HepG2 (cell line): ENCODE measurements around the gene DOK5. TPM values are rescaled to one million over a fixed set of nuclear protein-coding genes. Genes with fewer than 3 reads are reported as not detected.

Experiments
- ATAC-seq: fragments of 200-7000 bp; cut with Tn5 transposase; 3 replicates; pipeline ENCODE4 v1.9.1; 2020; ENCODE audit warnings: mild to moderate bottlenecking, moderate library complexity
- BruUV-seq: library from RNA; stranded (reverse); fragments of 400-500 nt; replicated peaks from 2 replicates; lab custom pipeline; 2021; lab: Mats Ljungman, UMichigan
- CTCF ChIA-PET: fragments of 300-600 bp; formaldehyde crosslinking; extraction: SDS; loops from one replicate; lab custom pipeline; 2021; ENCODE audit warnings: low total read pairs, inconsistent platforms, low intra/inter-chr PET ratio; lab: Yijun Ruan, JAX
- POLR2A ChIA-PET: fragments of 350-600 bp; sonication (Branson Sonifier 250); formaldehyde crosslinking; loops from one replicate; lab custom pipeline; 2020; ENCODE audit warnings: antibody characterized with exemption, inconsistent platforms; lab: Yijun Ruan, JAX
- DNase-seq: peaks from one replicate; pipeline ENCODE4 v3.0.0-alpha.2; 2015; ENCODE audit warnings: low spot score
- FAIRE-seq: peaks from 3 replicates; lab custom pipeline; 2011; peaks lifted over from hg19 to GRCh38; lab: Jason Lieb, UNC
- H2AFZ ChIP-seq: one replicate; pipeline ENCODE4 v1.6.1; 2011; ENCODE audit warnings: low read length, inconsistent platforms
- H3K27ac ChIP-seq: fragments of 300-600 bp; 3 replicates; pipeline ENCODE4 v1.8.0; 2011; ENCODE audit warnings: mixed run types, mild to moderate bottlenecking, mixed read lengths, low read length, inconsistent platforms; ENCODE audit not compliant: insufficient read depth; ENCODE audit errors: extremely low read length
- H3K27me3 ChIP-seq, 2 experiments: fragments of 200-600 bp in 1 of 2; 2 replicates in 1 of 2; 3 replicates in 1 of 2; pipeline versions ENCODE4 v1.6.0 to v1.8.0; 2011; ENCODE audit warnings: low read length in 2 of 2, mild to moderate bottlenecking in 2 of 2, moderate library complexity in 2 of 2, inconsistent platforms in 1 of 2; ENCODE audit not compliant: insufficient read depth in 2 of 2, control insufficient read depth in 1 of 2
- H3K36me3 ChIP-seq, 2 experiments: fragments of 200-600 bp in 1 of 2; replicated peaks in 1 of 2; 2 replicates in 1 of 2; 3 replicates in 1 of 2; pipeline versions ENCODE4 v1.5.1 to v1.8.0; 2011; ENCODE audit warnings: low read length in 2 of 2, inconsistent platforms in 1 of 2; ENCODE audit not compliant: insufficient read depth in 2 of 2, control insufficient read depth in 1 of 2
- H3K4me1 ChIP-seq: 2 replicates; pipeline ENCODE4 v1.5.1; 2012; ENCODE audit warnings: low read length, inconsistent platforms; ENCODE audit not compliant: insufficient read depth
- H3K4me2 ChIP-seq: 2 replicates; pipeline ENCODE4 v1.6.0; 2011; ENCODE audit warnings: low read depth, low read length, inconsistent platforms
- H3K4me3 ChIP-seq, 3 experiments: fragments of 200-600 bp in 1 of 3; sonication (generic), shearing (Covaris generic) in 1 of 3; replicated peaks in 1 of 3; 2 replicates each; pipeline ENCODE4 v1.5.1; 2011 to 2016; ENCODE audit warnings: low read length in 3 of 3, inconsistent platforms in 2 of 3, low read depth in 2 of 3, mild to moderate bottlenecking in 2 of 3, control low read depth in 1 of 3, mixed read lengths in 1 of 3; ENCODE audit not compliant: insufficient read depth in 1 of 3
- H3K79me2 ChIP-seq: one replicate; pipeline ENCODE4 v1.6.1; 2011; ENCODE audit warnings: low read length, inconsistent platforms; ENCODE audit not compliant: insufficient read depth
- H3K9ac ChIP-seq: 2 replicates; pipeline ENCODE4 v1.6.0; 2011; ENCODE audit warnings: mild to moderate bottlenecking, low read depth, low read length, inconsistent platforms; ENCODE audit not compliant: insufficient read depth
- H3K9me3 ChIP-seq: 2 replicates; pipeline ENCODE4 v1.5.1; 2012; ENCODE audit warnings: mild to moderate bottlenecking, low read length
- H4K20me1 ChIP-seq: 2 replicates; pipeline ENCODE4 v1.6.0; 2011; ENCODE audit warnings: inconsistent platforms, mild to moderate bottlenecking, low read length, moderate library complexity; ENCODE audit not compliant: insufficient read depth
- ATF1 ChIP-seq: IDR thresholded peaks from 2 replicates; pipeline ENCODE4 v1.6.1; 2016; ENCODE audit warnings: mild to moderate bottlenecking, control low read depth
- CBFB ChIP-seq: sonication (generic); formaldehyde crosslinking; IDR thresholded peaks from 2 replicates; pipeline ENCODE4 v1.4.0; 2020; ENCODE audit warnings: missing genetic modification reagents
- DZIP1 ChIP-seq: sonication (generic); formaldehyde crosslinking; IDR thresholded peaks from 2 replicates; pipeline ENCODE4 v1.5.0; 2020; ENCODE audit warnings: mild to moderate bottlenecking, missing genetic modification reagents
- KDM3A ChIP-seq: IDR thresholded peaks from 2 replicates; pipeline ENCODE4 v1.6.1; 2018; ENCODE audit warnings: low read depth, missing compliant biosample characterization
- MAFK ChIP-seq, 2 experiments: IDR thresholded peaks in 1 of 2; conservative IDR thresholded peaks in 1 of 2; 2 replicates each; pipeline ENCODE4 v1.6.1; 2011; ENCODE audit warnings: improper control_type of control experiment in 2 of 2, low read length in 2 of 2
- NR2C2 ChIP-seq: sonication (generic); formaldehyde crosslinking; IDR thresholded peaks from 2 replicates; pipeline ENCODE4 v1.4.0; 2020; ENCODE audit warnings: missing genetic modification reagents, mild to moderate bottlenecking, moderate library complexity, borderline replicate concordance
- RFX3 ChIP-seq: IDR thresholded peaks from 2 replicates; pipeline ENCODE4 v1.6.1; 2016; ENCODE audit warnings: missing biosample characterization, missing genetic modification reagents
- SOX6 ChIP-seq, 2 experiments: fragments of 450-650 bp in 1 of 2; sonication (generic) in 1 of 2; formaldehyde crosslinking in 1 of 2; IDR thresholded peaks; 2 replicates each; pipeline versions ENCODE4 v1.4.0 to v1.6.1; 2017 to 2020; ENCODE audit warnings: antibody characterized with exemption in 1 of 2, mild to moderate bottlenecking in 1 of 2, missing genetic modification reagents in 1 of 2
- ZBTB39 ChIP-seq: sonication (generic); formaldehyde crosslinking; IDR thresholded peaks from 2 replicates; pipeline ENCODE4 v1.5.0; 2020; ENCODE audit warnings: missing genetic modification reagents
- ZBTB7B ChIP-seq: sonication (generic); formaldehyde crosslinking; IDR thresholded peaks from 2 replicates; pipeline ENCODE4 v1.4.0; 2020; ENCODE audit warnings: missing genetic modification reagents
- ZFX ChIP-seq: sonication (generic); formaldehyde crosslinking; IDR thresholded peaks from 2 replicates; pipeline ENCODE4 v1.4.0; 2020; ENCODE audit warnings: mild to moderate bottlenecking, low read depth, missing genetic modification reagents, moderate library complexity
- ZNF557 ChIP-seq: sonication (generic); formaldehyde crosslinking; IDR thresholded peaks from 2 replicates; pipeline ENCODE4 v1.4.0; 2020; ENCODE audit warnings: missing genetic modification reagents
- ZNF619 ChIP-seq: sonication (generic); formaldehyde crosslinking; IDR thresholded peaks from 2 replicates; pipeline ENCODE4 v1.4.0; 2020; ENCODE audit warnings: mild to moderate bottlenecking, missing genetic modification reagents
- ZNF747 ChIP-seq: sonication (generic); formaldehyde crosslinking; IDR thresholded peaks from 2 replicates; pipeline ENCODE4 v1.8.1; 2023; ENCODE audit warnings: missing genetic modification reagents, mild to moderate bottlenecking, borderline replicate concordance
- ZNF792 ChIP-seq: IDR thresholded peaks from 2 replicates; pipeline ENCODE4 v1.6.1; 2016
- WGBS: methylation state at CpG from one replicate; pipeline ENCODE4 v1.1.6; 2017; ENCODE audit warnings: low lambda C conversion rate; 5-methylcytosine and 5-hydroxymethylcytosine counted together
- in situ Hi-C: cut with HindIII; loops from 2 replicates; pipeline ENCODE4 v1.10.0; 2017; ENCODE audit warnings: low pct_unique_long_range_greater_than_20kb; ENCODE audit not compliant: extremely low pct_ligation_motif_present
- intact Hi-C: fragments of 100-400 bp; cut with micrococcal nuclease; formaldehyde crosslinking; loops from one replicate; pipeline ENCODE4 v1.10.0; 2022; ENCODE audit not compliant: unreplicated experiment
- polyA plus RNA-seq, 8 experiments: library from polyadenylated mRNA; depleted of rRNA in 3 of 8; stranded (reverse) in 7 of 8; unstranded in 1 of 8; fragments of >200 nt; fragmentation: Illumina TruSeq in 4 of 8; extraction: Trizol in 4 of 8; gene quantifications; 2 replicates each; pipeline versions ENCODE4 v1.2.1 to v1.2.3, GENCODE V29; 2011 to 2016; ENCODE audit warnings: low read depth in 4 of 8, missing spikeins in 1 of 8, mixed read lengths in 1 of 8; ENCODE audit not compliant: insufficient read depth in 1 of 8
- total RNA-seq, 5 experiments: library from RNA; depleted of rRNA; stranded (reverse); fragments of >200 nt; fragmentation: Illumina TruSeq; extraction: Trizol; gene quantifications; 2 replicates each; pipeline ENCODE4 v1.2.3, GENCODE V29; 2016; ENCODE audit warnings: low read depth in 1 of 5
- TF ChIP-seq, protein P1 (sequence below): sonication (generic); formaldehyde crosslinking; IDR thresholded peaks from 2 replicates; pipeline ENCODE4 v1.4.0; 2020; ENCODE audit warnings: missing genetic modification reagents, borderline replicate concordance
- TF ChIP-seq, protein P2 (sequence below): sonication (generic); formaldehyde crosslinking; IDR thresholded peaks from 2 replicates; pipeline ENCODE4 v1.9.0; 2021; ENCODE audit warnings: missing genetic modification reagents, borderline replicate concordance

The DOK5 gene
- total and polyA plus RNA-seq, 2 of the 13 experiments (the other 11 are each of a cell fraction or from before 2014, with no cell fraction given), result not detected

DNA sequence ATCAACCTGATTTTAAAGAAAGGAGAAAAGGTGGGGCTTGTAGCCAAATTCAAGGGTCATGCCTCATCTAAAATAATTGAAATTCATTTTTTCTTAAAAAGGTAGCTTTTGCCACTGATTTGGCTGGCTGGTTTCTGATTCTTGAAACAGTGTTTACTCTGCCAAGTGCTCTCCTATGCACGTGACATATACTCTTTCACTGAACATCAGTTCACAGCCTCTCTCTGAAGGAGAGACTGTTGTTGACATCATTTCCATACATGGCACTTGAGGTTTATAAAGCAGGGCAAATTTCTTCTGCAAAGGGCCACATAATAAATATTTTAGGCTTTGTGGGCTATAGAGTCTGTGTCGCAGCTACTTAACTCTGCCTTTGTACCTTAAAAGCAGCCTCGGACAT lies 40.4 kb upstream of the DOK5 start:
- in situ Hi-C loops, result no loop called here
- BruUV-seq, result no TSS peak
- no peak for DNase-seq
- intact Hi-C loops, result no loop called here
- POLR2A ChIA-PET, result no interaction called here
- H3K9ac ChIP-seq, result no peak overlapping the region
- H3K27ac ChIP-seq, result no peak overlapping the region
- no peaks in the 10 kb centered on the region for H3K4me1 ChIP-seq
- WGBS, result 16% methylated on average over 3 of the region's 3 CpGs
- no peak overlapping the region for H3K4me2 ChIP-seq
- H3K27me3 ChIP-seq, result no peaks in the 10 kb centered on the region; a peak in 1 of 5 replicates
- CTCF ChIA-PET, result no interaction called here
- no peaks in the 10 kb centered on the region for H4K20me1 ChIP-seq
- no peak for FAIRE-seq
- no peak for ATAC-seq
- no peaks in the 10 kb centered on the region for H3K9me3 ChIP-seq
- no peak overlapping the region for H3K4me3 ChIP-seq
- no peaks in the 10 kb centered on the region for H3K36me3 ChIP-seq
- no peak overlapping the region for H2AFZ ChIP-seq
- no peaks in the 10 kb centered on the region for H3K79me2 ChIP-seq
- no peak for TF ChIP-seq ZBTB7B (CRISPR knock-in tag)
- TF ChIP-seq ATF1 (CRISPR knock-in tag), result no peak
- no peak for TF ChIP-seq CBFB (CRISPR knock-in tag)
- no peak for TF ChIP-seq ZNF747 (CRISPR knock-in tag)
- no peak for TF ChIP-seq ZNF792 (CRISPR knock-in tag)
- no peak for TF ChIP-seq KDM3A (CRISPR knock-in tag)
- TF ChIP-seq ZBTB39 (CRISPR knock-in tag), result no peak
- TF ChIP-seq ZNF557 (CRISPR knock-in tag), result no peak
- no peak for TF ChIP-seq NR2C2 (CRISPR knock-in tag)
- TF ChIP-seq, protein P1, sequence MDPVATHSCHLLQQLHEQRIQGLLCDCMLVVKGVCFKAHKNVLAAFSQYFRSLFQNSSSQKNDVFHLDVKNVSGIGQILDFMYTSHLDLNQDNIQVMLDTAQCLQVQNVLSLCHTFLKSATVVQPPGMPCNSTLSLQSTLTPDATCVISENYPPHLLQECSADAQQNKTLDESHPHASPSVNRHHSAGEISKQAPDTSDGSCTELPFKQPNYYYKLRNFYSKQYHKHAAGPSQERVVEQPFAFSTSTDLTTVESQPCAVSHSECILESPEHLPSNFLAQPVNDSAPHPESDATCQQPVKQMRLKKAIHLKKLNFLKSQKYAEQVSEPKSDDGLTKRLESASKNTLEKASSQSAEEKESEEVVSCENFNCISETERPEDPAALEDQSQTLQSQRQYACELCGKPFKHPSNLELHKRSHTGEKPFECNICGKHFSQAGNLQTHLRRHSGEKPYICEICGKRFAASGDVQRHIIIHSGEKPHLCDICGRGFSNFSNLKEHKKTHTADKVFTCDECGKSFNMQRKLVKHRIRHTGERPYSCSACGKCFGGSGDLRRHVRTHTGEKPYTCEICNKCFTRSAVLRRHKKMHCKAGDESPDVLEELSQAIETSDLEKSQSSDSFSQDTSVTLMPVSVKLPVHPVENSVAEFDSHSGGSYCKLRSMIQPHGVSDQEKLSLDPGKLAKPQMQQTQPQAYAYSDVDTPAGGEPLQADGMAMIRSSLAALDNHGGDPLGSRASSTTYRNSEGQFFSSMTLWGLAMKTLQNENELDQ (CRISPR knock-in tag), result no peak
- no peak for TF ChIP-seq ZNF619 (CRISPR knock-in tag)
- no peak for TF ChIP-seq SOX6 (IDR thresholded peaks at IDR 0.05)
- TF ChIP-seq SOX6 (CRISPR knock-in tag; IDR thresholded peaks at IDR 0.05), result no peak
- TF ChIP-seq DZIP1 (CRISPR knock-in tag), result no peak
- TF ChIP-seq ZFX (CRISPR knock-in tag), result no peak
- no peak for TF ChIP-seq MAFK (conservative IDR thresholded peaks at IDR 0.05 in 1 of 2, IDR thresholded peaks at IDR 0.05 in 1 of 2; ENCODE audit: low read length in 2 of 2)
- TF ChIP-seq, protein P2, sequence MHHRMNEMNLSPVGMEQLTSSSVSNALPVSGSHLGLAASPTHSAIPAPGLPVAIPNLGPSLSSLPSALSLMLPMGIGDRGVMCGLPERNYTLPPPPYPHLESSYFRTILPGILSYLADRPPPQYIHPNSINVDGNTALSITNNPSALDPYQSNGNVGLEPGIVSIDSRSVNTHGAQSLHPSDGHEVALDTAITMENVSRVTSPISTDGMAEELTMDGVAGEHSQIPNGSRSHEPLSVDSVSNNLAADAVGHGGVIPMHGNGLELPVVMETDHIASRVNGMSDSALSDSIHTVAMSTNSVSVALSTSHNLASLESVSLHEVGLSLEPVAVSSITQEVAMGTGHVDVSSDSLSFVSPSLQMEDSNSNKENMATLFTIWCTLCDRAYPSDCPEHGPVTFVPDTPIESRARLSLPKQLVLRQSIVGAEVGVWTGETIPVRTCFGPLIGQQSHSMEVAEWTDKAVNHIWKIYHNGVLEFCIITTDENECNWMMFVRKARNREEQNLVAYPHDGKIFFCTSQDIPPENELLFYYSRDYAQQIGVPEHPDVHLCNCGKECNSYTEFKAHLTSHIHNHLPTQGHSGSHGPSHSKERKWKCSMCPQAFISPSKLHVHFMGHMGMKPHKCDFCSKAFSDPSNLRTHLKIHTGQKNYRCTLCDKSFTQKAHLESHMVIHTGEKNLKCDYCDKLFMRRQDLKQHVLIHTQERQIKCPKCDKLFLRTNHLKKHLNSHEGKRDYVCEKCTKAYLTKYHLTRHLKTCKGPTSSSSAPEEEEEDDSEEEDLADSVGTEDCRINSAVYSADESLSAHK, result no peak
- no peak for TF ChIP-seq RFX3 (CRISPR knock-in tag)
